GM18873 (cell line): ENCODE measurements around the gene AMDHD2.

Experiments
- ATAC-seq: cut with Tn5 transposase; IDR thresholded peaks from one replicate; pipeline ENCODE4 v1.9.1; 2021; ENCODE audit warnings: mild to moderate bottlenecking, moderate library complexity, moderate number of reproducible peaks; ENCODE audit not compliant: unreplicated experiment, low FRiP score

AMDHD2 gene

GRCh38 chr16:2515180-2515851 lies 4.9 kb upstream of the AMDHD2 start:
- no peak for ATAC-seq

GRCh38 chr16:2516391-2517240 lies 3.6 kb upstream of the AMDHD2 start:
- no peak for ATAC-seq

GRCh38 chr16:2517954-2518605 lies 2.1 kb upstream of the AMDHD2 start:
- ATAC-seq, result no peak

- ATAC-seq, result no peak
Observed at GRCh38 chr16:2518823-2519710, 1.1 kb upstream of the AMDHD2 start.

DNA sequence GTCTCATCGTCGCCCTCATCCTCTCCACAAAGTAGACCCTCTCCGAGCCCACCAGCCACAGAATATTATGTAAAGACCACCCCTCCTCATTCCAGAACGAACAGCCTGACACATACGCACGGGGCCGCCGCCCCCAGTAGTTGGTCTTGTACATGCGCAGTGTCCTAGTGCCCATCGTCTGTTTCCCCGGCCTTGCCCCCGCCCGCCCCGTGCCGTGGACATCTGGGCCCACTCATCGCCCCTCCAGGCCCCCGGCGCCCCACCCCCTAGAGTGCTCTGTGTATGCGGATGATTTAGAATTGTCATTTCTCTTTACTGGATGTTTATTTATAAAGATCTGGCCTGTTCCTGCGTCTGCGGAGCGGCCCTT lies 475 bp upstream of the AMDHD2 start:
- ATAC-seq, result no peak

DNA sequence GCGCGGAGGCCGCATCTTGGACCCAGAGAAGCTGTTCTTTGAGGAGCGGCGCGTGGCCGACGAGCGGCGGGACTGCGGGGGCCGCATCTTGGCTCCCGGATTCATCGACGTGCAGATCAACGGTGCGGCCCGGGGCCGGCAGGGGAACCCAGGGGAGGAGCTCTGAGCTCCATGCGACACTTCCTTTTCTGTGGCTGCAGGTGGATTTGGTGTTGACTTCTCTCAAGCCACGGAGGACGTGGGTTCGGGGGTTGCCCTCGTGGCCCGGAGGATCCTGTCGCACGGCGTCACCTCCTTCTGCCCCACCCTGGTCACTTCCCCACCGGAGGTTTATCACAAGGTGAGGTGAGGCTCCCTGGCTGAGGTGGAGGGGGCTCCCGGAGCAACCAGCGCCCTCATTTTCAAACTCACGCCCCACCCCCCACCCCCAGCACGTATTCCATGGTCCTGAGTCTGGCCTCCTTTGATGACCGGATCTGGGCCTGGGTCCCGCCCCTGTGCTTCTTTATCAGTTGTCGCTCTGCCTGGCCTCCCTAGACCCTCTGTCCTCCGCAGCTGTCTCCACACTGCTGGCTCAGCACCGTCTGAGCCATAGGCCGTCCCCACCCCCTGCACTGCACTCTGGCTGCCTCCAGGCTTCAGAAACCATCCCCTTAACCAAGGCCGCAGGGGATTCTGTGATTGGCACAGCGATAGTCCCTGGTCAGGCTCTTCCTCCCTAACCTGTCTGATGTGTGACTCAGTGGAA lies 787 bp downstream of the AMDHD2 start:
- ATAC-seq, result no peak

DNA sequence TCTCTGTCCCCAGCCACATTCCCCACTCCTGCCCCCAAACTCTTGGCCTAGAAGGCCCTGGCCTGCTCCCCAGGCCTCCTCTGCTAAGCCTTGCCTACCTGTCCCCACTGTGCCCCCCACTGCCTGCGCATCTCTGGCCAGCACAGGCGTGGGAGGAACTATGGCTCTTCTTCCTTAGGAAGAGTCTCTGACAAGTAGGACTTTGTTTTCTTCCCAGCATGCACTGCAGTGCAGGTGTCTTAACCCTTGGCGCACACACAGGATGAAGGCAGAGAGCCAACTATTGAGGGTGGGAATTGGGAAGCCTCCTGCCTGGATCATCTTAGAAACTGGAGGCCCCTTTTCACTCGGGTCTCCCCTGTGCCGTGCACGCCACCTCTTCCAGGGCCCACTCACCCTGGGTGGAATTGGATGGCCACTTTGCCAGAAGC lies 3.6 kb downstream of the AMDHD2 start:
- ATAC-seq, result no peak

DNA sequence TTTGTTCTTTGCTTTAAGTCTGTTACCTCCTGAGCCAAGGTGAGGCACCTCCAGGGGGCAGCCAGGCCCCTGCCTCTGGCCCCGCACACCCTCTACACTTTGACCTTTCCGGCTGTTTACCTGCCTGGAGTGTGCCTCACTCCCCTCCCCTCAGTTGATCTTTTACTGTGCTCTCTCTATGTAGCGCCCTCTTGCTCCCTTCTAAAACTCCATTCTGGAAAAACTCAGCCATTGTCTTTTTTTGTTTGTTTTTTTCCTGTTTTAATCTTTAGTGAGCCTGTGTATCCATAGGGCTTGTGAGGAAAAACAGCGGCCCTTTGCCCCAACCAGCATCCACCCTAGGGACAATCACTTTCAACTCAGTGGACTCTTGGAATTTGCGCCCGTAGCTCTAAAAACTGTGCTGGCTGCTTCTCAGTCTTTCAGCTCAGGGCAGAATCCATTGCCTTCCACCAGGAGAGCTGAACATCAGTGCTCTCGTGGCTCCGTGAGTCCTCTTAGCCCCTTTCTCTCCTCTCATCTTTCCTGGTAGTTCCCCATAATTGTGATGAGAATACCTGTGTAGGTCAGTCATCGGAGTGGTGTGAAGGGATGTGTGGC lies 4.3 kb downstream of the AMDHD2 start:
- ATAC-seq, result no peak

GRCh38 chr16:2526135-2526534 lies 6.0 kb downstream of the AMDHD2 start:
- no peak for ATAC-seq

DNA sequence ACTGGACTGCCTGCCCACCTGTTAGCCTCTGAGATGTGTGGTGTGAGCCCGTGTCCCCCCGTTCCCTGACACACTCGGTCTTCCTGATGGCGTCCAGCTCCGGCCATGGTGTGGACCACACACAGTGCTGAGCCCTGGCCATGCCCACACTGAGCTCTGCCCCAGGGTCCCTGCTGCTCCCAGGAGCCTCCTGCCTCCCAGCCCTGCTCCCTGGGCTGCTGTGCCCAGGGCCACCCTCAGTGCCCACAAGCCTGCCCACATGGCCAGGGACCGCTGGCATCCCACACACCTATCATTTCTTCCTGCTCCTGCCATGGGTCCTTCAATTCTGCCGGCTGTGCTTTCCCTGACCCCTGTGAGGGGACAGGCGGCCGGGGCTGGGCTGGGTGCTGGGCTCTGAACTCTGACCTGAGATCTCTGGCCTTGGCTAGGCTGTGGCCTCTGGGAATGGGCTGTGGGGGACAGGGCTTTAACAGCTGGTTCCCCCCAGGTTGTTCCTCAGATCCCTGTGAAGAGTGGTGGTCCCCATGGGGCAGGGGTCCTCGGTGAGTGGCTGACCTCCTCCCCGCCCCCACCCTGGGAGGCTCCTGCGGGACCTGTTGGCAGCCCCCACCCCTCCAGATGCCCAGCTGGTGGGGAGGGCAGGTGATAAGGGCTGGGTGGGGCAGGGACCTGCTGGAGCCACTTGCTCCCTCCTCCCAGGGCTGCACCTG lies 7.1 kb downstream of the AMDHD2 start:
- no peak for ATAC-seq

GRCh38 chr16:2527784-2528100 lies 7.6 kb downstream of the AMDHD2 start:
- ATAC-seq, result no peak

GRCh38 chr16:2528161-2529060 lies 8.2 kb downstream of the AMDHD2 start:
- ATAC-seq, result no peak

DNA sequence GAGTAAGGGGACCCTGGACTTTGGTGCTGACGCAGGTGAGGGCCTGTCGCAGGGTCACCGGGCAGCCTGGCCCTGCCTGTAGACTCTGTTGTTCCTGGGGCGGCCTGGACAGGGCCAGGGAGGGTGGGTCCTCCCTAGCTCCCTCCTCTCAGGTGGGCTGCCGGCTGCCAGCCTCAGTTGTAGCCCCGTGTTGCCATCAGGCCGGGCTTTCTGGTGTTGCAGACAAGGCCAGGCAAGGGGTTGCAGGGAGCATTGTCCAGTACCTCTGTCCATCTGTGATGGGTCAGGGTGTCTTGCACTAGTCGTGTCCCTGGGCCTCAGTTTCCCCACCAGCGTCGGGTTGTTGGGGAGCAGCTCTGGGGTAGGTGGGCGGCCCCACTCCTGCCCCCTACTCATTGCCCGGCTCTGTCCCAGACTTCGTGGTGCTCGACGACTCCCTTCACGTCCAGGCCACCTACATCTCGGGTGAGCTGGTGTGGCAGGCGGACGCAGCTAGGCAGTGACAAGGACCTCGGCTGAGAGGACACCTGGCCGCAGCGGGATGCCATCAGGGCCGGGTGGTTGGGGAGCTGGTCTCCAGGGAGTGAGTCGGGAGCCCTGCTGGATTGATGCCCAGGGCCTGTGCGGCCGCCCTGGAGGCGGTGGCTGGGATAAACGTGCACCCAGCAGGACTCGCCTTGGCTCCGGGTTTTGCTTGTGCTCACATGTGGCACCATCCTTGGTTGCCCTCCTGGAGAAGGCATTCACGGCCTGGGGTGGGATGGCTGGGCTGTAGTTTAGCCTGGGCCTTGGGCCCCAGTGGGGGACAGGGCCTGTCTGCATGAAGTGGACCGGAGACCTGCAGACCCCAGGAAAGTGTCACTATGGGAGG lies 9.1 kb downstream of the AMDHD2 start:
- no peak for ATAC-seq

GRCh38 chr16:2529961-2530628 lies 9.9 kb downstream of the AMDHD2 start:
- no peak for ATAC-seq

GRCh38 chr16:2530629-2531318 lies 10.6 kb downstream of the AMDHD2 start:
- ATAC-seq, result no peak

DNA sequence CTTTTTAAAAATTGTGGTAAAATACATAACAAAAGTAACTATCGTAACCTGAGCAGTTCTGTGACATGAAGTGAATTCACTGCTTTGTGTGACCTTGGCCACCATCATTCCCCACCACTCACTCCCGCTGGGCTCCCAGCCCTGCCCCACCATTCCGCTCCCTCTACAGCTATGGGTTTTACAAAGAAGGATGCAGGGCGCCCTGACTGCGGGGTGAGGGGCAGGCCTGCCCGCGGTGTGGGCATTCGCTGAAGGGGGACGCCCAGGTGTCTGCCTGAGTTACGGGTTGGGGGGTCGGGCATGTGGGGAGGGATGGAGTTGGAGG lies 11.2 kb downstream of the AMDHD2 start, which contains the start of gene CEMP1:
TSS of gene CEMP1 (minus strand) at position 38 of the 325 bp plus-strand sequence. CDS start 335 bp downstream, outside the sequence.
- peak; percentile 1 for ATAC-seq
